ENCODE data around the gene CHIT1.

GRCh38 chr1:203214871-203215270, 14.6 kb downstream of the CHIT1 start:
- TF ChIP-seq, protein P1, sequence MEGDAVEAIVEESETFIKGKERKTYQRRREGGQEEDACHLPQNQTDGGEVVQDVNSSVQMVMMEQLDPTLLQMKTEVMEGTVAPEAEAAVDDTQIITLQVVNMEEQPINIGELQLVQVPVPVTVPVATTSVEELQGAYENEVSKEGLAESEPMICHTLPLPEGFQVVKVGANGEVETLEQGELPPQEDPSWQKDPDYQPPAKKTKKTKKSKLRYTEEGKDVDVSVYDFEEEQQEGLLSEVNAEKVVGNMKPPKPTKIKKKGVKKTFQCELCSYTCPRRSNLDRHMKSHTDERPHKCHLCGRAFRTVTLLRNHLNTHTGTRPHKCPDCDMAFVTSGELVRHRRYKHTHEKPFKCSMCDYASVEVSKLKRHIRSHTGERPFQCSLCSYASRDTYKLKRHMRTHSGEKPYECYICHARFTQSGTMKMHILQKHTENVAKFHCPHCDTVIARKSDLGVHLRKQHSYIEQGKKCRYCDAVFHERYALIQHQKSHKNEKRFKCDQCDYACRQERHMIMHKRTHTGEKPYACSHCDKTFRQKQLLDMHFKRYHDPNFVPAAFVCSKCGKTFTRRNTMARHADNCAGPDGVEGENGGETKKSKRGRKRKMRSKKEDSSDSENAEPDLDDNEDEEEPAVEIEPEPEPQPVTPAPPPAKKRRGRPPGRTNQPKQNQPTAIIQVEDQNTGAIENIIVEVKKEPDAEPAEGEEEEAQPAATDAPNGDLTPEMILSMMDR (IDR thresholded peaks at IDR 0.05), result no peak
- no peak for TF ChIP-seq POLR2A (IDR thresholded peaks at IDR 0.05)
